PC-3 (cell line): ENCODE measurements around the gene DEFB128.

Experiments used
- CTCF ChIP-seq: fragments of 300-600 bp; sonication (generic); conservative IDR thresholded peaks from 2 replicates; pipeline ENCODE4 v1.5.1; 2017; ENCODE audit warnings: antibody characterized with exemption, low read depth, mild to moderate bottlenecking, low read length
- EZH2 ChIP-seq: fragments of 300-600 bp; sonication (generic); IDR thresholded peaks from one replicate; pipeline ENCODE4 v1.6.1; 2017; ENCODE audit warnings: antibody characterized with exemption, mild to moderate bottlenecking, low read length; ENCODE audit not compliant: unreplicated experiment
- EZH2phosphoT487 ChIP-seq: fragments of 300-600 bp; sonication (generic); IDR thresholded peaks from 2 replicates; pipeline ENCODE4 v1.6.1; 2018; ENCODE audit warnings: mild to moderate bottlenecking, antibody characterized with exemption, low read length, borderline replicate concordance

GRCh38 chr20:214383-214782 is 24.9 kb upstream of the DEFB128 start:
- TF ChIP-seq CTCF, result no peak
- no peak for TF ChIP-seq EZH2phosphoT487
- TF ChIP-seq EZH2, result no peak
